Heart left ventricle (tissue), 16 donors: ENCODE results near the gene RNF150. TPM values are rescaled to one million over a fixed set of nuclear protein-coding genes. Genes with fewer than 3 reads are reported as not detected.
A peak's percentile ranks its signal among the peaks of the same experiment; 100 is the strongest.

Source experiments
- ATAC-seq, 4 donors: fragments of 200-7000 bp; cut with Tn5 transposase; one replicate each; pipeline ENCODE4 v1.9.1; 2020 to 2022; ENCODE audit warnings: moderate library complexity in 4 of 4, mild to moderate bottlenecking in 3 of 4, moderate number of reproducible peaks in 1 of 4
- DNase-seq, 5 donors: peaks; one replicate each; pipeline ENCODE4 v3.0.0-alpha.2; 2020
- H3K27ac ChIP-seq, 12 donors: fragments of 200-600 bp; sonication (generic) in 4 of 12; one replicate each; pipeline versions ENCODE4 v1.5.0 to v1.8.0; 2016 to 2022; ENCODE audit warnings: mild to moderate bottlenecking in 2 of 12
- H3K27me3 ChIP-seq, 9 donors: fragments of 200-600 bp; sonication (generic) in 2 of 9; one replicate each; pipeline versions ENCODE4 v1.5.1 to v1.8.0; 2016 to 2022; ENCODE audit warnings: mild to moderate bottlenecking in 3 of 9
- H3K36me3 ChIP-seq, 9 donors: fragments of 200-600 bp; sonication (generic) in 2 of 9; one replicate each; pipeline versions ENCODE4 v1.5.0 to v1.8.0; 2018 to 2022; ENCODE audit warnings: mild to moderate bottlenecking in 2 of 9
- H3K4me1 ChIP-seq, 12 donors: fragments of 200-600 bp; sonication (generic) in 4 of 12; one replicate each; pipeline versions ENCODE4 v1.5.0 to v1.8.0; 2016 to 2022; ENCODE audit warnings: mild to moderate bottlenecking in 3 of 12
- H3K4me3 ChIP-seq, 12 donors: fragments of 200-600 bp; sonication (generic) in 4 of 12; one replicate each; pipeline versions ENCODE4 v1.5.0 to v1.8.0; 2017 to 2022; ENCODE audit warnings: mild to moderate bottlenecking in 9 of 12, moderate library complexity in 4 of 12
- H3K9me3 ChIP-seq, 12 donors: fragments of 200-600 bp; sonication (generic) in 4 of 12; one replicate each; pipeline versions ENCODE4 v1.5.0 to v1.8.0; 2016 to 2022; ENCODE audit warnings: mild to moderate bottlenecking in 1 of 12
- CTCF ChIP-seq, 12 donors: fragments of 200-600 bp; sonication (generic) in 4 of 12; IDR thresholded peaks; one replicate each; pipeline versions ENCODE4 v1.5.0 to v1.8.0; 2018 to 2022; ENCODE audit warnings: antibody characterized with exemption in 12 of 12, mild to moderate bottlenecking in 5 of 12
- POLR2A ChIP-seq, 2 donors: fragments of 450-650 bp; IDR thresholded peaks; one replicate each; pipeline ENCODE4 v1.6.1; 2017; ENCODE audit warnings: antibody characterized with exemption in 2 of 2, mild to moderate bottlenecking in 2 of 2, moderate library complexity in 2 of 2
- WGBS, 4 donors: extraction: QIAGEN DNeasy Blood & Tissue Kit in 2 of 4; methylation state at CpG; one replicate each; pipeline versions ENCODE4 v1.1.5 to v1.1.7; 2013 to 2018; 5-methylcytosine and 5-hydroxymethylcytosine counted together
- intact Hi-C, 10 donors: fragments of 100-400 bp; cut with DNase I; formaldehyde crosslinking; loops; one replicate each; pipeline versions ENCODE4 v1.11.1 to v1.14.2; 2022
- long read RNA-seq, 3 donors: library from polyadenylated mRNA; unstranded; transcript quantifications; one replicate each; pipeline ENCODE4 v2.0.0, GENCODE V29; 2020 to 2021
- polyA plus RNA-seq, 2 donors: library from polyadenylated mRNA; stranded (reverse); fragments of 200-250 nt; gene quantifications; one replicate each; pipeline ENCODE4 v1.2.3, GENCODE V29; 2013
- total RNA-seq, 9 donors: library from RNA; depleted of rRNA in 2 of 9; stranded (reverse); fragments of >200 nt in 2 of 9; fragmentation: NEBNext Ultra II Directional in 3 of 9; extraction: Animal tissue kit (Norgen Biotek cat#: 25700) in 3 of 9; gene quantifications; one replicate each; pipeline versions ENCODE4 v1.1.0 to v1.2.4, GENCODE V29; 2016 to 2023
- donor health status: ischemic (EF 13 %, LVEDD 7.1; RV severe dilation, severe dysfunction).
- donor health status: healthy with polysubstance abuse.
- donor health status: DM: no; HTN: yes; CAD: no.
- donor health status: DM: no; HTN: no; CAD: no.
- donor health status: ischemic (EF 25% LVEDD 6.9; RV normal size, moderate dysfunction).
- donor health status: ischemic (EF 25% LVEDD 5.7; RV mildly dilated, moderate dysfunction).
- donor health status: healthy.
- donor health status: DM: yes; HTN: yes; CAD: no.
- donor health status: ischemic (EF 35%, LVEDD 5.7; RV mildly dilated, moderate dysfunction).
- donor health status: nonischemic (EF 11% LVEDD 7.7; RV severe dilation, severe dysfunction).
- donor health status: DM: yes; HTN: yes; CAD: no.
- donor health status: PGD.
- donor health status: ischemic (EF 29% LVEDD 5.4; RV normal size, mild dysfunction).
- donor health status: nonischemic (EF 23%, LVEDD 6.1; RV moderate dilation, normal function).

The RNF150 gene
- total RNA-seq: 100 to 1,000 TPM in 3 of 9 donors, 10 to 100 TPM in 6; 52.0 to 146 (median 73.3) TPM
- 10 to 100 TPM; 11.9 to 55.9 TPM for polyA plus RNA-seq
- long read RNA-seq, donor 1, full-length matches to known transcripts: 39 of 80 reads
- long read RNA-seq, donor 1, partial matches to known transcripts: 3 of 80 reads
- long read RNA-seq, donor 1, other reads (novel, unspliced or antisense): 38 of 80 reads
- long read RNA-seq, donor 2, full-length matches to known transcripts: 14 of 68 reads
- long read RNA-seq, donor 2, partial matches to known transcripts: 11 of 68 reads
- long read RNA-seq, donor 2, other reads (novel, unspliced or antisense): 43 of 68 reads
- long read RNA-seq, donor 3, full-length matches to known transcripts: 40 of 67 reads
- long read RNA-seq, donor 3, partial matches to known transcripts: 8 of 67 reads
- long read RNA-seq, donor 3, other reads (novel, unspliced or antisense): 19 of 67 reads

- intact Hi-C loops: loop anchor here (1.0 to 10.0 kb wide), 14 partner anchors 136 to 379 kb away; partner anchors contain the start of gene TBC1D9 (in 1 of the 10)
- Histone ChIP-seq H3K4me3 (peak within 1 kb of the TSS; percentile 59 to 96 (median 83)), H3K9me3 (no peaks in the 10 kb centered on the region), H3K4me1 (peaks cover 0 to 37% (median 4%) of the 10 kb centered on the region in 12 donors), H3K27me3 (peaks cover 0 to 43% (median 0%) of the 10 kb centered on the region in 9 donors), H3K27ac (peak within 1 kb of the TSS; percentile 82 to 96 (median 91)), H3K36me3 (no peaks in the 10 kb centered on the region)
- peak; percentile 34 to 73 (median 68) for TF ChIP-seq CTCF (IDR thresholded peaks at IDR 0.05)
- peak in 1 of 2 donors; percentile 25 for TF ChIP-seq POLR2A (IDR thresholded peaks at IDR 0.05)
- DNase-seq (peak; percentile 79 to 84 (median 83)), ATAC-seq (peak; percentile 76 to 88 (median 86))
- WGBS, 4 donors: 1 to 5% (median 2%) methylated on average over 13 to 50 of the region's 50 CpGs
Observed at GRCh38 chr4:141133146-141133998, at the start of gene RNF150. Gene RNF150, minus strand, starts transcription at chr4:141133469.

- Histone ChIP-seq H3K4me3 (no peak overlapping the region), H3K9me3 (peaks cover 0 to 5% (median 0%) of the 10 kb centered on the region in 12 donors), H3K27ac (no peak overlapping the region), H3K27me3 (no peaks in the 10 kb centered on the region), H3K36me3 (no peaks in the 10 kb centered on the region), H3K4me1 (no peaks in the 10 kb centered on the region)
- no peak for DNase-seq
- no peak for ATAC-seq
- intact Hi-C loops: no loop called here
- TF ChIP-seq POLR2A (IDR thresholded peaks at IDR 0.05): no peak
- no peak for TF ChIP-seq CTCF (IDR thresholded peaks at IDR 0.05)
- 81 to 84% (median 83%) methylated on average over 2 of the region's 2 CpGs for WGBS, 4 donors
Observed at GRCh38 chr4:141180991-141181761, 47.9 kb upstream of the RNF150 start.

- Histone ChIP-seq H3K4me3 (no peak overlapping the region), H3K27me3 (no peaks in the 10 kb centered on the region), H3K36me3 (no peaks in the 10 kb centered on the region), H3K4me1 (no peaks in the 10 kb centered on the region), H3K27ac (no peak overlapping the region), H3K9me3 (peaks cover 0 to 5% (median 0%) of the 10 kb centered on the region in 12 donors)
- TF ChIP-seq CTCF (IDR thresholded peaks at IDR 0.05) (no peak), POLR2A (IDR thresholded peaks at IDR 0.05) (no peak)
- intact Hi-C loops: loop anchor here in 1 of 10 donors (10.0 kb wide), 1 partner anchor 1665 kb away; the partner anchor contains the start of gene INPP4B
- 50 to 64% (median 57%) methylated on average over 8 of the region's 8 CpGs for WGBS, 4 donors
- no peak for DNase-seq
- no peak for ATAC-seq
Observed at GRCh38 chr4:141179474-141180373, 46.5 kb upstream of the RNF150 start.
